Adrenal gland (tissue), 12 donors: ENCODE measurements around the gene CROCC. TPM values are rescaled to one million over a fixed set of nuclear protein-coding genes. Genes with fewer than 3 reads are reported as not detected.

Experiments
- DNase-seq, 7 donors: peaks; one replicate each; pipeline ENCODE4 v3.0.0-alpha.2; 2019 to 2020
- H3K27ac ChIP-seq, 5 donors: fragments of 200-600 bp; sonication (generic) in 4 of 5; 1 replicate in 3 of 5; 2 replicates in 2 of 5; pipeline versions ENCODE4 v1.5.1 to v1.8.0; 2016 to 2020; ENCODE audit warnings: mild to moderate bottlenecking in 1 of 5
- H3K27me3 ChIP-seq: fragments of 200-600 bp; 2 replicates; pipeline ENCODE4 v1.8.0; 2021
- H3K36me3 ChIP-seq, 2 donors: fragments of 200-600 bp; replicated peaks in 1 of 2; 1 replicate in 1 of 2; 2 replicates in 1 of 2; pipeline versions ENCODE4 v1.5.1 to v1.8.0; 2018 to 2022
- H3K4me1 ChIP-seq, 2 donors: fragments of 200-600 bp; replicated peaks in 1 of 2; 1 replicate in 1 of 2; 2 replicates in 1 of 2; pipeline versions ENCODE4 v1.5.1 to v1.8.0; 2018 to 2021
- H3K4me3 ChIP-seq, 4 donors: fragments of 200-600 bp; sonication (generic) in 3 of 4; one replicate each; pipeline ENCODE4 v1.5.1; 2016 to 2018
- H3K9me3 ChIP-seq, 3 donors: fragments of 200-600 bp; sonication (generic) in 1 of 3; replicated peaks in 1 of 3; 1 replicate in 2 of 3; 2 replicates in 1 of 3; pipeline versions ENCODE4 v1.5.1 to v1.8.0; 2016 to 2021
- CTCF ChIP-seq, 6 experiments: fragments of 450-650 bp in 4 of 6; fragments of 200-600 bp in 2 of 6; sonication (generic) in 1 of 6; IDR thresholded peaks; 1 replicate in 5 of 6; 2 replicates in 1 of 6; pipeline versions ENCODE4 v1.5.1 to v1.8.0; 2016 to 2021; ENCODE audit warnings: antibody characterized with exemption in 6 of 6, mild to moderate bottlenecking in 2 of 6, moderate library complexity in 1 of 6
- POLR2A ChIP-seq, 2 donors: fragments of 450-650 bp; IDR thresholded peaks; one replicate each; pipeline ENCODE4 v1.6.1; 2017; ENCODE audit warnings: antibody characterized with exemption in 2 of 2, mild to moderate bottlenecking in 2 of 2, moderate library complexity in 1 of 2
- WGBS, 4 donors: extraction: QIAGEN DNeasy Blood & Tissue Kit in 2 of 4; methylation state at CpG; one replicate each; pipeline versions ENCODE4 v1.1.5 to v1.1.7; 2013 to 2017; 5-methylcytosine and 5-hydroxymethylcytosine counted together
- intact Hi-C, 2 donors: fragments of 100-400 bp; cut with DNase I; formaldehyde crosslinking; loops; one replicate each; pipeline versions ENCODE4 v1.14.1 to v1.15.0; 2022 to 2023
- polyA plus RNA-seq, 3 donors: library from polyadenylated mRNA; stranded (reverse); fragments of 200-250 nt in 2 of 3; fragments of 350-450 nt in 1 of 3; fragmentation: Illumina TruSeq in 1 of 3; extraction: RNeasy Lipid Tissue Mini Kit (QIAGEN cat#74804) in 1 of 3; gene quantifications; one replicate each; pipeline ENCODE4 v1.2.3, GENCODE V29; 2013 to 2014
- total RNA-seq, 9 donors: library from RNA; depleted of rRNA in 4 of 9; stranded (reverse); fragments of >200 nt in 4 of 9; fragments of 120-200 nt in 1 of 9; fragmentation: NEBNext Ultra II Directional in 1 of 9; extraction: Animal tissue kit (Norgen Biotek cat#: 25700) in 1 of 9; gene quantifications; one replicate each; pipeline versions ENCODE4 v1.1.0 to v1.2.4, GENCODE V29; 2013 to 2023
- donor health status: healthy with polysubstance abuse.
- donor health status: Bipolar disorder and iron deficiency.
- donor health status: DM: yes; HTN: yes; CAD: no.
- donor health status: DM: no; HTN: no; CAD: no.
- donor health status: DM: no; HTN: no; CAD: no.
- donor health status: DM: yes; HTN: yes; CAD: no.

The CROCC gene
- total and polyA plus RNA-seq, 12 donors, result 2.3 to 151 (median 19.2) TPM

GRCh38 chr1:16989676-16990391 is 68.1 kb downstream of the CROCC start:
- TF ChIP-seq POLR2A (IDR thresholded peaks at IDR 0.05) (no peak), CTCF (IDR thresholded peaks at IDR 0.05) (no peak)
- no peak for DNase-seq
- Histone ChIP-seq H3K4me1 (no peaks in the 10 kb centered on the region), H3K9me3 (no peaks in the 10 kb centered on the region), H3K27ac (no peak overlapping the region), H3K27me3 (no peaks in the 10 kb centered on the region), H3K4me3 (no peak overlapping the region), H3K36me3 (peaks cover 0 to 50% of the 10 kb centered on the region in 2 donors)
- WGBS, 4 donors, result 89 to 98% (median 95%) methylated on average over 13 to 22 of the region's 22 CpGs
- intact Hi-C loops, result no loop called here

- no peak for DNase-seq
- Histone ChIP-seq H3K36me3 (peaks cover 0 to 56% of the 10 kb centered on the region in 2 donors), H3K9me3 (no peaks in the 10 kb centered on the region), H3K27me3 (no peaks in the 10 kb centered on the region), H3K4me3 (no peak overlapping the region), H3K27ac (no peak overlapping the region), H3K4me1 (no peaks in the 10 kb centered on the region)
- intact Hi-C loops, result no loop called here
- TF ChIP-seq CTCF (IDR thresholded peaks at IDR 0.05) (no peak), POLR2A (IDR thresholded peaks at IDR 0.05) (no peak)
- 95 to 98% (median 97%) methylated on average over 8 to 12 of the region's 12 CpGs for WGBS, 4 donors
Observed at GRCh38 chr1:16991571-16991970, 69.8 kb downstream of the CROCC start.

- 92 to 98% (median 95%) methylated on average over 6 to 12 of the region's 12 CpGs for WGBS, 4 donors
- no peak for DNase-seq
- Histone ChIP-seq H3K36me3 (peaks cover 0 to 58% of the 10 kb centered on the region in 2 donors), H3K9me3 (no peaks in the 10 kb centered on the region), H3K4me1 (no peaks in the 10 kb centered on the region), H3K27me3 (no peaks in the 10 kb centered on the region), H3K27ac (no peak overlapping the region), H3K4me3 (no peak overlapping the region)
- intact Hi-C loops, result no loop called here
- TF ChIP-seq CTCF (IDR thresholded peaks at IDR 0.05) (no peak), POLR2A (IDR thresholded peaks at IDR 0.05) (no peak)
Observed at GRCh38 chr1:16992102-16992501, 70.4 kb downstream of the CROCC start.

GRCh38 chr1:16992675-16993074 is 70.9 kb downstream of the CROCC start:
- Histone ChIP-seq H3K27me3 (no peaks in the 10 kb centered on the region), H3K4me3 (no peak overlapping the region), H3K9me3 (no peaks in the 10 kb centered on the region), H3K4me1 (no peaks in the 10 kb centered on the region), H3K27ac (no peak overlapping the region), H3K36me3 (peaks cover 0 to 53% of the 10 kb centered on the region in 2 donors)
- TF ChIP-seq POLR2A (IDR thresholded peaks at IDR 0.05), result no peak
- no peak for TF ChIP-seq CTCF (IDR thresholded peaks at IDR 0.05)
- intact Hi-C loops, result no loop called here
- DNase-seq, result no peak
- WGBS, 4 donors, result 95 to 97% (median 95%) methylated on average over 7 to 9 of the region's 9 CpGs
